HepG2 (cell line): ENCODE measurements around the gene ZKSCAN2. TPM values are rescaled to one million over a fixed set of nuclear protein-coding genes. Genes with fewer than 3 reads are reported as not detected.

Source experiments
- AGO1 ChIP-seq: fragments of 200-400 bp; formaldehyde crosslinking; IDR thresholded peaks from 2 replicates; pipeline ENCODE4 v1.6.1; 2017; ENCODE audit warnings: mild to moderate bottlenecking, low read depth, low read length, moderate library complexity; ENCODE audit not compliant: poor library complexity, severe bottlenecking
- AKNA ChIP-seq: sonication (generic); formaldehyde crosslinking; IDR thresholded peaks from 2 replicates; pipeline ENCODE4 v1.4.0; 2020; ENCODE audit warnings: missing genetic modification reagents, borderline replicate concordance
- ELF1 ChIP-seq: sonication (generic); formaldehyde crosslinking; IDR thresholded peaks from 2 replicates; pipeline ENCODE4 v1.4.0; 2020; ENCODE audit warnings: missing genetic modification reagents
- FLYWCH1 ChIP-seq: sonication (generic); formaldehyde crosslinking; IDR thresholded peaks from 2 replicates; pipeline ENCODE4 v1.8.1; 2023; ENCODE audit warnings: mild to moderate bottlenecking, missing genetic modification reagents
- FOXO1 ChIP-seq: sonication (generic); formaldehyde crosslinking; IDR thresholded peaks from 2 replicates; pipeline ENCODE4 v1.4.0; 2020; ENCODE audit warnings: missing genetic modification reagents
- HIVEP1 ChIP-seq: sonication (generic); formaldehyde crosslinking; IDR thresholded peaks from 2 replicates; pipeline ENCODE4 v1.4.0; 2020; ENCODE audit warnings: mild to moderate bottlenecking, missing genetic modification reagents
- MTF1 ChIP-seq: sonication (generic); formaldehyde crosslinking; IDR thresholded peaks from 2 replicates; pipeline ENCODE4 v1.5.0; 2020; ENCODE audit warnings: missing genetic modification reagents
- PATZ1 ChIP-seq: sonication (generic); formaldehyde crosslinking; IDR thresholded peaks from 2 replicates; pipeline ENCODE4 v1.4.0; 2020; ENCODE audit warnings: missing genetic modification reagents
- SALL2 ChIP-seq: sonication (generic); formaldehyde crosslinking; IDR thresholded peaks from 2 replicates; pipeline ENCODE4 v1.8.1; 2023; ENCODE audit warnings: mild to moderate bottlenecking, missing genetic modification reagents, inconsistent platforms
- SNAPC2 ChIP-seq: sonication (generic); formaldehyde crosslinking; IDR thresholded peaks from 2 replicates; pipeline ENCODE4 v1.8.1; 2022; ENCODE audit warnings: mild to moderate bottlenecking, missing genetic modification reagents
- TMF1 ChIP-seq: sonication (generic); formaldehyde crosslinking; IDR thresholded peaks from 2 replicates; pipeline ENCODE4 v1.8.1; 2022; ENCODE audit warnings: low read depth, missing genetic modification reagents
- ZBTB42 ChIP-seq: sonication (generic); formaldehyde crosslinking; IDR thresholded peaks from 2 replicates; pipeline ENCODE4 v1.5.0; 2020; ENCODE audit warnings: mild to moderate bottlenecking, missing genetic modification reagents
- ZFAT ChIP-seq: sonication (generic); formaldehyde crosslinking; conservative IDR thresholded peaks from 2 replicates; pipeline ENCODE4 v1.8.1; 2023; ENCODE audit warnings: missing genetic modification reagents, inconsistent platforms
- ZNF530 ChIP-seq: sonication (generic); formaldehyde crosslinking; IDR thresholded peaks from 2 replicates; pipeline ENCODE4 v1.5.0; 2020; ENCODE audit warnings: low read depth, mild to moderate bottlenecking, missing genetic modification reagents
- ZNF546 ChIP-seq: sonication (generic); formaldehyde crosslinking; conservative IDR thresholded peaks from 2 replicates; pipeline ENCODE4 v1.8.1; 2023; ENCODE audit warnings: mild to moderate bottlenecking, missing genetic modification reagents
- ZNF562 ChIP-seq: sonication (generic); formaldehyde crosslinking; IDR thresholded peaks from 2 replicates; pipeline ENCODE4 v1.8.0; 2022; ENCODE audit warnings: missing genetic modification reagents, borderline replicate concordance
- ZNF598 ChIP-seq: sonication (generic); formaldehyde crosslinking; IDR thresholded peaks from 2 replicates; pipeline ENCODE4 v1.5.1; 2020; ENCODE audit warnings: mild to moderate bottlenecking, missing genetic modification reagents, borderline replicate concordance
- polyA plus RNA-seq, 8 experiments: library from polyadenylated mRNA; depleted of rRNA in 3 of 8; stranded (reverse) in 7 of 8; unstranded in 1 of 8; fragments of >200 nt; fragmentation: Illumina TruSeq in 4 of 8; extraction: Trizol in 4 of 8; gene quantifications; 2 replicates each; pipeline versions ENCODE4 v1.2.1 to v1.2.3, GENCODE V29; 2011 to 2016; ENCODE audit warnings: low read depth in 4 of 8, missing spikeins in 1 of 8, mixed read lengths in 1 of 8; ENCODE audit not compliant: insufficient read depth in 1 of 8
- total RNA-seq, 5 experiments: library from RNA; depleted of rRNA; stranded (reverse); fragments of >200 nt; fragmentation: Illumina TruSeq; extraction: Trizol; gene quantifications; 2 replicates each; pipeline ENCODE4 v1.2.3, GENCODE V29; 2016; ENCODE audit warnings: low read depth in 1 of 5
- TF ChIP-seq, protein P1 (sequence below): sonication (generic); formaldehyde crosslinking; IDR thresholded peaks from 2 replicates; pipeline ENCODE4 v1.5.0; 2020; ENCODE audit warnings: mild to moderate bottlenecking, missing genetic modification reagents

ZKSCAN2 gene
- total and polyA plus RNA-seq, 2 of the 13 experiments (the other 11 are each of a cell fraction or from before 2014, with no cell fraction given) = 4.2 to 11.1 TPM

DNA sequence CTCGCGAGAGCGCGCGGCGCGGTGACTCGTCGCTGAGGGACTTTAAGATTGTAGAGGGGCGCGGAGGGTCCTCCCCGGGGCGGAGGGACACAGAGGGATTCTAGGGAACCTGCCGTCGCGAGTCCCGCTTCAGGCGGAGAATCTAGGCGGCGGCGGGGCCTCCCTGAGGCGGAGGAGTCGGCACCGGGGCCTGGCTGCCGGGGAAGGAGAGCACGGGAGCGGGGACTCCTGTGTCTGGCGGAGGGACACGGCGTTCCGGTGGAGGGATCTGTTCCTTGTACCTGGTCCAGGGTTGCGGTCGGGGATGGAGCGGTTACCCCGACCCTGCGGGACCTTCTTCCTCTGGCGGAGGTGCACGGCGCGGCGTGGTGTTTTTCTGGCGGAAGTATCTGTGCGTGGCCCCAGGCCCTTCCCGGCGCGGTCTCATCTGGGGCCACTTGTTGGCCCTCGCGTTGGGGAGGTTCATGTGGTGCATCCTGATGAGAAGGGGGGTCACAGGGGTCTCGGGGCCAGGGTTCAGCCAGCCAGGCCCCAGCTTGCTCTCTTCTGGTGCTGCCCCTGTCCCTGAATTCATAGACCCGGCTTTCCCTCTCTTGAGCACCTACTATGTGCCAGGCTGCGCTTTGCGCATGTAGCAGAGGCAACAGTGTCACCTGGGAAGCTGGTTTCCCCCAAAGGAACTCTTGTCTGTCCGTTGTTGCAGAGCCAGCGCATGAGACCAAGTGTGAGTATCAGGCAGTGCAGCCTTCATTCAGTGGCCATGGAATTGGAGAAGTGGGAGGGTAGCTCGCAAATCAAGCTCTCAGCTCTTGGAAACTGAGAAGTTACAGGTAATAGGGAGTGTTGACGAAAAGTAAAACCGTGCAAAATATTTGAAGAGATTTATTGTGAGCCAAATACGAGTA, 563 bp upstream of the ZKSCAN2 start (continued):
- TF ChIP-seq ZNF546 (CRISPR knock-in tag) (peak; percentile 68), ZNF530 (CRISPR knock-in tag) (peak; percentile 84; the same call in 1 of the 2 replicates), AKNA (CRISPR knock-in tag) (peak; percentile 97; the same call in 1 of the 2 replicates), HIVEP1 (CRISPR knock-in tag) (peak; percentile 85), PATZ1 (peak; percentile 83), ZNF598 (CRISPR knock-in tag) (peak; percentile 76; the same call in 1 of the 2 replicates), AGO1 (peak; percentile 84), SNAPC2 (CRISPR knock-in tag) (peak; percentile 91), MTF1 (CRISPR knock-in tag) (no peak; the same call in 1 of the 2 replicates), SALL2 (CRISPR knock-in tag) (no peak), FOXO1 (peak; percentile 76), ZFAT (CRISPR knock-in tag) (peak; percentile 50), ELF1 (CRISPR knock-in tag) (peak; percentile 78), TMF1 (CRISPR knock-in tag) (peak; percentile 87), ZBTB42 (CRISPR knock-in tag) (peak; percentile 91; the same call in 1 of the 2 replicates), FLYWCH1 (CRISPR knock-in tag) (0 out of 2 replicates have a peak, but pooled peaks have one; percentile 51), ZNF562 (CRISPR knock-in tag) (0 out of 2 replicates have a peak, but pooled peaks have one; percentile 43)
- TF ChIP-seq, protein P1, sequence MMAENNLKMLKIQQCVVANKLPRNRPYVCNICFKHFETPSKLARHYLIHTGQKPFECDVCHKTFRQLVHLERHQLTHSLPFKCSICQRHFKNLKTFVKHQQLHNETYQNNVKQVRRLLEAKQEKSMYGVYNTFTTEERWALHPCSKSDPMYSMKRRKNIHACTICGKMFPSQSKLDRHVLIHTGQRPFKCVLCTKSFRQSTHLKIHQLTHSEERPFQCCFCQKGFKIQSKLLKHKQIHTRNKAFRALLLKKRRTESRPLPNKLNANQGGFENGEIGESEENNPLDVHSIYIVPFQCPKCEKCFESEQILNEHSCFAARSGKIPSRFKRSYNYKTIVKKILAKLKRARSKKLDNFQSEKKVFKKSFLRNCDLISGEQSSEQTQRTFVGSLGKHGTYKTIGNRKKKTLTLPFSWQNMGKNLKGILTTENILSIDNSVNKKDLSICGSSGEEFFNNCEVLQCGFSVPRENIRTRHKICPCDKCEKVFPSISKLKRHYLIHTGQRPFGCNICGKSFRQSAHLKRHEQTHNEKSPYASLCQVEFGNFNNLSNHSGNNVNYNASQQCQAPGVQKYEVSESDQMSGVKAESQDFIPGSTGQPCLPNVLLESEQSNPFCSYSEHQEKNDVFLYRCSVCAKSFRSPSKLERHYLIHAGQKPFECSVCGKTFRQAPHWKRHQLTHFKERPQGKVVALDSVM (CRISPR knock-in tag) = peak; percentile 78
